ENCODE data around the gene PUS10.
"Not testable (repeated sequence)": the region's sequence is repeated elsewhere in the genome, so short reads cannot be mapped to it uniquely, and the experiment has no call there.

Gene PUS10

DNA sequence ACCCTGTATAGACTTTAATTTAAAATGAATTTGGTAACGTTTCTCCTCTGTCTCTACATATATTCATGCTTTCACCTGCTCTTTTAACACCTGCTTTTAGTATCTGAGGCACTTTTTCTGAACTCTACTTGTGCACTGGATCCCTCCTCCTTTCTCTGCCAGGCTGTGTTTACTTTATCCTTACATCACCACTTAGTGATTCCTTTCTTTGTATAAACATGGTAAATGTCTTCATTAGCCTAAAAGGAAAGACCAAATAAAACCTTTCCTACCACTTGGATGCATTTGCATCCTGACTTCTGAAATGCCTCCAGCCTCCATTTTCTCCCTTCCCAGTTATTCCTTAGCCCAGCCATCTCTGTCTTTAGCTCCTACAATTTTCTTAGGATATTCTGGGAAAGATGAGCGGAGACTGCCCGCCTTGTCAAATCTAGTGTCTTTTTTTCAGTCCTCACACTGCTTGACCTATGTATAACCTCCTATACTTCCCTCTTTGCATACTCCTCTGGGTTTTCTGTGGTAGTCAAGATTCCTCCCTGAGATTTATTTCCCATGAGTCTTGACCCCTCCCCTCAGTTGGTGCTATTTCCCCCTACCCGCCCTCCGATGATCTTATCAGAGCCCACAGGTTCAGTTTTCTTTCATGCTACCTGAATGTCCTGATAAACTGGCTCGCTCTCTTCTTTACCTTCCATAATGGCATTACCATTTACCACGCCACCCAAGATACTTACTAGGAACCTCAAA lies 91.9 kb downstream of the PUS10 start:
- DNase-seq: no peak

DNA sequence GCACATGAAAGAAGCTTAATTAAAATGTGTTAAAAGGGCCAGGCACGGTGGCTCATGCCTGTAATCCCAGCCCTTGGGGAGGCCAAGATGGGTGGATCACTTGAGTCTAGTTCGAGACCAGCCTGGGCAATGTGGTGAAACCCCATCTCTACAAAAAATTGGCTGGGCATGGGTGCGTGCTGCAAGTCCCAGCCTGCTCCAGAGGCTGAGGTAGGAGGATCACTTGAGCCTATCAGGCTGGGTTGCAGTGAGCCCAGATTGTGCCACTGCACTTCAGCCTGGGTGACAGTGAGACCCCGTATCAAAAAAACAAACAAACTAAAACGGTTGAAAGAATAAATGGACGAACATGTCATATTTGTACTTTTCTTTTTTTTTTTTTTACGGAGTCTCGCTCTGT lies 110.7 kb downstream of the PUS10 start:
- DNase-seq: no peak

DNA sequence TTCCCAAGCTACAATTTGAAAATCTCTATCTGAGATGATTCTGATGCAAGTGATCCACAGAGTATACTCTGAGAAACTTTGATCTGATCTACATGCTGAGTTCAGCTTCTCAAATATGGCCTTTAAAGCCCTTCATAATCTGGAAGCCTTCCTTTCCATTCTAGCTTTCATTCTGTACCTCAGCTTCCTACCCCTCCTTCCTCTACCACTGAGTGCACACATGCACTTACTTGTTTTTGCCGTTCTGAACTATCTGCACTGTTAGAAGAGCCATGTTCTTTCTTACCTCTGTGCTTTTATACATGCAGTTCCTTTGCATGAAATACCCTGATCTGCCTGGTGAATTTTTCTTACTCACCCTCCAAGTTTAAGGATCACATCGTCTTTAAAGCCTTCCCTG lies 111.7 kb downstream of the PUS10 start:
- DNase-seq: no peak

DNA sequence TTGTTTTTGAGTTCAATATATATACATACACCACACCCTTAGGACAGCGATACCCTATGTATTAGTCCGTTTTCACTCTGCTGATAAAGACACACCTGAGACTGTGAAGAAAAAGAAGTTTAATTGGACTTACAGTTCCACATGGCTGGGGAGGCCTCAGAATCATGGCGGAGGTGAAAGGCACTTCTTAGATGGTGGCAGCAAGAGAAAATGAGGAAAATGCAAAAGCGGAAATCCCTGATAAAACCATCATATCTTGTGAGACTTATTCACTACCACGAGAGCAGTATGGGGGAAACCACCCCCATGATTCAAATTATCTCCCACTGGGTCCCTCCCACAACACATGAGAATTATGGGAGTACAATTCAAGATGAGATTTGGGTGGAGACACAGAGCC lies 112.2 kb downstream of the PUS10 start:
- not testable (repeated sequence) for DNase-seq

DNA sequence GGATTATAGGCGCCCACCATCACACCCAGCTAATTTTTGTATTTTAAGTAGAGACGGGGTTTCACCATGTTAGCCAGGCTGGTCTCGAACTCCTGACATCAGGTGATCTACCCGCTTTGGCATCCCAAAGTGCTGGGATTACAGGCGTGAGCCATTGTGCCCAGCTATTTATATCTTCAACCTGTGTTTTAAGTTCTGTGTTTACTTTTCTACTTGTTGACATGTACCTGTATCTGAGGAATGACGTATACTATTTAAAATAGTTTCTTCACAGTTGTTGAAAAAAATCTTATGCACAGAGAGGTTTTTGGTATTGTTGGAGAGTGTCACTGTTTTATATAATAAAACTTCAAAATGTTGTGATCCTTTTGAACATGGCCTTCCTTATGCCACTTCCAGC lies 116.8 kb downstream of the PUS10 start:
- DNase-seq: not testable (repeated sequence)

DNA sequence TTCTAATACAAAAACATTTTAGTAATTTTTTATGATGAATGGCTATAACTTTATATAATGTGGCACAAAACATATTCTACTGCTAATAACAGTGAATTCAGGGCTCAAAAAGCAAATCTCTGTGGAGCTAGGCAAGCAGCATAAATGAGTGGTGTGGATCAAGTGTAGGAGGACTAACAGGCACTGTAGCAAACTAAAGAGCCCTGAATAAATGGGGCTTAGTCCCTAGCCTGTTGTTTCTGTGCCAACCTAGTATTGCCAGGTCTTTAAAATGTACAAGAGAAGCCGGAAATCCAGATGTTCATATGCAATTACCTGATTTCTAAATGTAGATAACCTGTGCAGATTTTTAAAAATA lies 118.2 kb downstream of the PUS10 start:
- no peak for DNase-seq

DNA sequence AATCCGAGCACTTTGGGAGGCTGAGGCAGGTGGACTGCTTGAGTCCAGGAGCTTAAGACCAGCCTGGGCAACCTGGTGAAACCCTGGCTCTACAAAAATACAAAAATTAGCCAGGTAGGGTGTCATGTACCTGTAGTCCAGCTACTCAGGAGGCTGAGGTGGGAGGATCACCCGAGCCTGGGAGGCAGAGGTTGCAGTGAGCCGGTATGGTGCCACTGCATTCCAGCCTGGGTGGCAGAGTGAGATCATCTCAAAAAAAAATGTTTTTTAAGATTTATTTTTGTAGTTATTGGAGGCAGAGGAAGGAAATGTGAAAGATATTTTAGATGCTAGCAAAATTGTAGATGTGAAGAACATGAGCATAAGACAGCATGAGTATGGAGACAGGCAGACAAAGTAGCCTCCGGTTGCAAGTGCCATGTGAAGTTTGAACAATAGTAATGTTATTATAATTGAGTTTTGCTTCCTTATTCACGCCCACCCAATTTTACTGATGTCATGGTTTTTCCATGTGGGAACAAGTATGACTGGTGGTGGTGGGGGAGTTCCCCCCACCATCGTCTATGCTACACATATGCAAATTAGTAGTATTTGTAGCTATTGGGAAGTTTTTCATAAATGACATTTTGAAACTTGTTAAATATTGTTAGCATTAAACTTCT lies 118.7 kb downstream of the PUS10 start:
- no peak for DNase-seq

DNA sequence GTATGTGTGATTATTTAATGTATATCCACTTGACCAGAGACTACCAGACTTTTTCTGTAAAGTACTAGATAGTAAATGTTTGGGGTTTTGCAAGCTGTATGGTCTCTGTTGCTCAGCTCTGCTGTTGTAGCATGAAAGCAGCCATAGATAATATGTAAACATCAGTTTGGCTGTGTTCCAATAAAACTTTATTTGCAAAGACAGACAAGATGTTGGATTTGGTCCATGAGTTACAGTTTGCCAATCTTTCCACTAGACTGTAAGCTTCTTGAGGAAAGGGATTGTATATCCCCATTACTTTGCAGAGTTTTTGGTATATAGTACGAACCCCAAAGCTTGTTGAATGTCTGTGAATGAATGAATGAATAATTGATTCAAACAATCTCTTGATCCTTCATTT lies 119.5 kb downstream of the PUS10 start:
- no peak for DNase-seq

All from NCI-H1105 (cell line).